ENCODE results near the gene PDCD2.
"Not testable (repeated sequence)": the region's sequence is repeated elsewhere in the genome, so short reads cannot be mapped to it uniquely, and the experiment has no call there.

PDCD2 gene

GRCh38 chr6:170584181-170584953, at the start of gene PDCD2:
PDCD2 (minus strand) TSS chr6:170584637; CDS start chr6:170584581, 56 bp downstream.
- DNase-seq (ENCODE audit: extremely low read depth in 1 of 2, low read depth in 1 of 2), result peak; percentile 77 to 81

- DNase-seq (ENCODE audit: extremely low read depth in 1 of 2, low read depth in 1 of 2), result not testable (repeated sequence)
Measured at GRCh38 chr6:170616020-170616554, 31.6 kb upstream of the PDCD2 start.

GRCh38 chr6:170612256-170612804, 27.9 kb upstream of the PDCD2 start:
- not testable (repeated sequence) for DNase-seq (ENCODE audit: extremely low read depth in 1 of 2, low read depth in 1 of 2)

- DNase-seq (ENCODE audit: extremely low read depth in 1 of 2, low read depth in 1 of 2), result not testable (repeated sequence)
Measured at GRCh38 chr6:170609225-170609624, 24.8 kb upstream of the PDCD2 start.

- no peak for DNase-seq (ENCODE audit: extremely low read depth in 1 of 2, low read depth in 1 of 2)
Measured at GRCh38 chr6:170605574-170606259, 21.3 kb upstream of the PDCD2 start.

- DNase-seq (ENCODE audit: extremely low read depth in 1 of 2, low read depth in 1 of 2), result no peak
Measured at GRCh38 chr6:170597278-170597677, 12.8 kb upstream of the PDCD2 start.

- DNase-seq (ENCODE audit: extremely low read depth in 1 of 2, low read depth in 1 of 2), result no peak
Measured at GRCh38 chr6:170596426-170596825, 12.0 kb upstream of the PDCD2 start.

- no peak for DNase-seq (ENCODE audit: extremely low read depth in 1 of 2, low read depth in 1 of 2)
Measured at GRCh38 chr6:170590725-170591124, 6.3 kb upstream of the PDCD2 start.

- DNase-seq (ENCODE audit: extremely low read depth in 1 of 2, low read depth in 1 of 2), result no peak
Measured at GRCh38 chr6:170584954-170585498, 589 bp upstream of the PDCD2 start.

GRCh38 chr6:170583756-170584180, 669 bp downstream of the PDCD2 start:
- DNase-seq (ENCODE audit: extremely low read depth in 1 of 2, low read depth in 1 of 2), result no peak

GRCh38 chr6:170578909-170579308, 5.5 kb downstream of the PDCD2 start:
- DNase-seq (ENCODE audit: extremely low read depth in 1 of 2, low read depth in 1 of 2), result no peak

GRCh38 chr6:170575250-170575649, 9.2 kb downstream of the PDCD2 start:
- DNase-seq (ENCODE audit: extremely low read depth in 1 of 2, low read depth in 1 of 2), result no peak

GRCh38 chr6:170572704-170573466, 11.6 kb downstream of the PDCD2 start:
- no peak for DNase-seq (ENCODE audit: extremely low read depth in 1 of 2, low read depth in 1 of 2)

GRCh38 chr6:170564936-170565530, 19.4 kb downstream of the PDCD2 start:
- no peak for DNase-seq (ENCODE audit: extremely low read depth in 1 of 2, low read depth in 1 of 2)

- no peak for DNase-seq (ENCODE audit: extremely low read depth in 1 of 2, low read depth in 1 of 2)
Measured at GRCh38 chr6:170561555-170561954, 22.9 kb downstream of the PDCD2 start.

GRCh38 chr6:170555305-170555704, 29.1 kb downstream of the PDCD2 start:
- DNase-seq (ENCODE audit: extremely low read depth in 1 of 2, low read depth in 1 of 2), result no peak

GRCh38 chr6:170554796-170555137, 29.7 kb downstream of the PDCD2 start:
- no peak for DNase-seq (ENCODE audit: extremely low read depth in 1 of 2, low read depth in 1 of 2)

GRCh38 chr6:170554013-170554795, 30.2 kb downstream of the PDCD2 start, which contains the start of gene TBP:
TBP (plus strand) TSS chr6:170554369; CDS start chr6:170557030, 2,661 bp downstream.
- DNase-seq (ENCODE audit: extremely low read depth in 1 of 2, low read depth in 1 of 2), result peak; percentile 93 to 95

- no peak for DNase-seq (ENCODE audit: extremely low read depth in 1 of 2, low read depth in 1 of 2)
Measured at GRCh38 chr6:170553534-170554012, 30.9 kb downstream of the PDCD2 start.

Data from activated CD8-positive, alpha-beta memory T cell treated with anti-CD3 and anti-CD28 coated beads for 1 hour (primary cell).